Measurements from ENCODE around the gene CAV2.

DNA sequence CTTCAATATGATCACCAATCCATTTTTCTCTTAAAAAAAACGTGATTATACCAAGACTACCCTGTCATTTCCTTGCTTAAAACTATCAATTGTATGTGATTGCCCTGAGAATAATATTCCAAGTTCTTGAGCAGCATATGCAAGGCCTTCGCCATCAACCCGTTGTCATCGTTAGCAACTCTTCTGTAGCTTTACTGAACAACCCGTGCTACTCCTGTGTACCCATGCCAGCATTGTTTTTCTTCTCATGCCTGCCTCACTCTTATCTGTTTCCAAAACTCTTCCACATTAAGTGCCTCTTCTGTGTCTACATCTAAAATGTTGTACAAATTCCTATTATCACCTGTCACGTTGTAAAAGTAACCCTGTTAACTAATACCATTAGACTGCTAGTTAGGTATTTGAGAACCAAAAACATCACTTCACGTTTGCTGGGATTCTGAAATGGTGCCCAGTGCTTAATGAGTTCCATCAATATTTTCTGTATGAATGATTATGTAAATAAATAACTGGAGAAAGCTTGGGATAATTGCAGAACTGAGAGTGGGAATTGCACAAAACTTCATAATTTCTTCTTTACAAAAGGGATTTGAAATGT lies 10.5 kb downstream of the CAV2 start:
- TF ChIP-seq KAT8 (IDR thresholded peaks at IDR 0.05; ENCODE audit: low read depth) (no peak), ZEB2 (IDR thresholded peaks at IDR 0.05) (no peak), NFE2 (IDR thresholded peaks at IDR 0.05; ENCODE audit: low read depth) (no peak), MYNN (IDR thresholded peaks at IDR 0.05) (no peak), MYNN (CRISPR knock-in tag; IDR thresholded peaks at IDR 0.05) (no peak), CEBPB (tag; IDR thresholded peaks at IDR 0.05) (no peak), IFI16 (CRISPR knock-in tag; IDR thresholded peaks at IDR 0.05) (no peak)
- TF ChIP-seq, protein P1, sequence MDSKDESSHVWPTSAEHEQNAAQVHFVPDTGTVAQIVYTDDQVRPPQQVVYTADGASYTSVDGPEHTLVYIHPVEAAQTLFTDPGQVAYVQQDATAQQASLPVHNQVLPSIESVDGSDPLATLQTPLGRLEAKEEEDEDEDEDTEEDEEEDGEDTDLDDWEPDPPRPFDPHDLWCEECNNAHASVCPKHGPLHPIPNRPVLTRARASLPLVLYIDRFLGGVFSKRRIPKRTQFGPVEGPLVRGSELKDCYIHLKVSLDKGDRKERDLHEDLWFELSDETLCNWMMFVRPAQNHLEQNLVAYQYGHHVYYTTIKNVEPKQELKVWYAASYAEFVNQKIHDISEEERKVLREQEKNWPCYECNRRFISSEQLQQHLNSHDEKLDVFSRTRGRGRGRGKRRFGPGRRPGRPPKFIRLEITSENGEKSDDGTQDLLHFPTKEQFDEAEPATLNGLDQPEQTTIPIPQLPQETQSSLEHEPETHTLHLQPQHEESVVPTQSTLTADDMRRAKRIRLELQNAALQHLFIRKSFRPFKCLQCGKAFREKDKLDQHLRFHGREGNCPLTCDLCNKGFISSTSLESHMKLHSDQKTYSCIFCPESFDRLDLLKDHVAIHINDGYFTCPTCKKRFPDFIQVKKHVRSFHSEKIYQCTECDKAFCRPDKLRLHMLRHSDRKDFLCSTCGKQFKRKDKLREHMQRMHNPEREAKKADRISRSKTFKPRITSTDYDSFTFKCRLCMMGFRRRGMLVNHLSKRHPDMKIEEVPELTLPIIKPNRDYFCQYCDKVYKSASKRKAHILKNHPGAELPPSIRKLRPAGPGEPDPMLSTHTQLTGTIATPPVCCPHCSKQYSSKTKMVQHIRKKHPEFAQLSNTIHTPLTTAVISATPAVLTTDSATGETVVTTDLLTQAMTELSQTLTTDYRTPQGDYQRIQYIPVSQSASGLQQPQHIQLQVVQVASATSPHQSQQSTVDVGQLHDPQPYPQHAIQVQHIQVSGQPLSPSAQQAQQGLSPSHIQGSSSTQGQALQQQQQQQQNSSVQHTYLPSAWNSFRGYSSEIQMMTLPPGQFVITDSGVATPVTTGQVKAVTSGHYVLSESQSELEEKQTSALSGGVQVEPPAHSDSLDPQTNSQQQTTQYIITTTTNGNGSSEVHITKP (IDR thresholded peaks at IDR 0.05; ENCODE audit: partially characterized antibody), result no peak
- TF ChIP-seq, protein P2, sequence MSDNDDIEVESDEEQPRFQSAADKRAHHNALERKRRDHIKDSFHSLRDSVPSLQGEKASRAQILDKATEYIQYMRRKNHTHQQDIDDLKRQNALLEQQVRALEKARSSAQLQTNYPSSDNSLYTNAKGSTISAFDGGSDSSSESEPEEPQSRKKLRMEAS (CRISPR knock-in tag; IDR thresholded peaks at IDR 0.05), result no peak
- TF ChIP-seq, protein P3, sequence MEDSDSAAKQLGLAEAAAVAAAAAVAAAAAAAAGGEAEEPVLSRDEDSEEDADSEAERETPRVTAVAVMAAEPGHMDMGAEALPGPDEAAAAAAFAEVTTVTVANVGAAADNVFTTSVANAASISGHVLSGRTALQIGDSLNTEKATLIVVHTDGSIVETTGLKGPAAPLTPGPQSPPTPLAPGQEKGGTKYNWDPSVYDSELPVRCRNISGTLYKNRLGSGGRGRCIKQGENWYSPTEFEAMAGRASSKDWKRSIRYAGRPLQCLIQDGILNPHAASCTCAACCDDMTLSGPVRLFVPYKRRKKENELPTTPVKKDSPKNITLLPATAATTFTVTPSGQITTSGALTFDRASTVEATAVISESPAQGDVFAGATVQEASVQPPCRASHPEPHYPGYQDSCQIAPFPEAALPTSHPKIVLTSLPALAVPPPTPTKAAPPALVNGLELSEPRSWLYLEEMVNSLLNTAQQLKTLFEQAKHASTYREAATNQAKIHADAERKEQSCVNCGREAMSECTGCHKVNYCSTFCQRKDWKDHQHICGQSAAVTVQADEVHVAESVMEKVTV (CRISPR knock-in tag; IDR thresholded peaks at IDR 0.05), result no peak
- TF ChIP-seq, protein P4, sequence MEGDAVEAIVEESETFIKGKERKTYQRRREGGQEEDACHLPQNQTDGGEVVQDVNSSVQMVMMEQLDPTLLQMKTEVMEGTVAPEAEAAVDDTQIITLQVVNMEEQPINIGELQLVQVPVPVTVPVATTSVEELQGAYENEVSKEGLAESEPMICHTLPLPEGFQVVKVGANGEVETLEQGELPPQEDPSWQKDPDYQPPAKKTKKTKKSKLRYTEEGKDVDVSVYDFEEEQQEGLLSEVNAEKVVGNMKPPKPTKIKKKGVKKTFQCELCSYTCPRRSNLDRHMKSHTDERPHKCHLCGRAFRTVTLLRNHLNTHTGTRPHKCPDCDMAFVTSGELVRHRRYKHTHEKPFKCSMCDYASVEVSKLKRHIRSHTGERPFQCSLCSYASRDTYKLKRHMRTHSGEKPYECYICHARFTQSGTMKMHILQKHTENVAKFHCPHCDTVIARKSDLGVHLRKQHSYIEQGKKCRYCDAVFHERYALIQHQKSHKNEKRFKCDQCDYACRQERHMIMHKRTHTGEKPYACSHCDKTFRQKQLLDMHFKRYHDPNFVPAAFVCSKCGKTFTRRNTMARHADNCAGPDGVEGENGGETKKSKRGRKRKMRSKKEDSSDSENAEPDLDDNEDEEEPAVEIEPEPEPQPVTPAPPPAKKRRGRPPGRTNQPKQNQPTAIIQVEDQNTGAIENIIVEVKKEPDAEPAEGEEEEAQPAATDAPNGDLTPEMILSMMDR (IDR thresholded peaks at IDR 0.05 in 2 of 3, conservative IDR thresholded peaks at IDR 0.05 in 1 of 3; ENCODE audit: insufficient read depth in 2 of 3, low read depth in 1 of 3, low read length in 3 of 3), result no peak

All from K562 (cell line).